Measurements from ENCODE around the gene KDM4C.

DNA sequence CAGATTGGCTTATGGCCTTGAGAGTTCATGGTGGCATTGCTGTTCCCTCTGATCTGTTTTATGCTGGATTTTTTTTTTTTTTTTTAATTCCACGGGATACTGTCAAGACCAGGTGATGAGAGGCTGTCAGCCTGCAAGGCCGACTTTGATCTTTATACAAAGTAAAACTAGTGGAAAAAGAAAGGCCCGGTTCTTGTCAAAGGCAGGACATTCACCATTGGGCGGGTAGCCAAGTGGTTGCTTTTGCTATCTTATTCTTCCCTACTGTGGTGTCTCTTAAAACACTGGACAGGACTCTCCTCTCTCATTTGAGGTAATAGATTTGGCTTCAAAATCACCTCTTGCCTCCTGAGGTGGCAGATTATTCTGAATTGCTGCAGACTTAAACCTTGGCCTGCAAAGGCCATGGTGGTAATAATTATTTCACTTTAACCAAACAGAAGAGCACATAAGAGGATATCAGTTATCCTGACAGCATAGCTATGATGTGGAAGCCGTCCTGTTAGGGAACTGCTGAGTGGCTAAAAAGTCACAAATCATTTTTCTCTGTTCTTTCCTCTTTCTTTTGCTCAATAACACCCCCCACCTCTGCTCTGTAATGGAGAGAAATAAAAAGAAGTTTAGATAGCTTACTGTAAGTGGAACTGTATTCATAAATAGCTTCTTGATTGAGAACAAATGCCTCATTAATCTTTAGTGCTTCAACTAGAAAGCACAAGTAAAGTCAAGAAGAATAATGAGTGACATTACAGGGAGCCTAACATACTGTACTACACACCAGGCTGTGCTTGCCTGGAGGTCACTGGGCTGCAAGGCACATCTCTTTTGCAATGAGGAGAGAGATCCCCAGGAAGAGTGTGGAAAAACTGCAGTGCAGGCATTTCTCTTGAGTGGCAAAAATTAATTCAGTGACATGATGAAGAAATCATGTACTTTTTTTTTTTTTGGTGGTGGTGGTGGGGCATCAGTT, 275.6 kb downstream of the KDM4C start:
- TF ChIP-seq CREB1 (IDR thresholded peaks at IDR 0.05) (no peak), GTF2F1 (IDR thresholded peaks at IDR 0.05; ENCODE audit: borderline replicate concordance, low read depth, low read length) (no peak)
- TF ChIP-seq, protein P1, sequence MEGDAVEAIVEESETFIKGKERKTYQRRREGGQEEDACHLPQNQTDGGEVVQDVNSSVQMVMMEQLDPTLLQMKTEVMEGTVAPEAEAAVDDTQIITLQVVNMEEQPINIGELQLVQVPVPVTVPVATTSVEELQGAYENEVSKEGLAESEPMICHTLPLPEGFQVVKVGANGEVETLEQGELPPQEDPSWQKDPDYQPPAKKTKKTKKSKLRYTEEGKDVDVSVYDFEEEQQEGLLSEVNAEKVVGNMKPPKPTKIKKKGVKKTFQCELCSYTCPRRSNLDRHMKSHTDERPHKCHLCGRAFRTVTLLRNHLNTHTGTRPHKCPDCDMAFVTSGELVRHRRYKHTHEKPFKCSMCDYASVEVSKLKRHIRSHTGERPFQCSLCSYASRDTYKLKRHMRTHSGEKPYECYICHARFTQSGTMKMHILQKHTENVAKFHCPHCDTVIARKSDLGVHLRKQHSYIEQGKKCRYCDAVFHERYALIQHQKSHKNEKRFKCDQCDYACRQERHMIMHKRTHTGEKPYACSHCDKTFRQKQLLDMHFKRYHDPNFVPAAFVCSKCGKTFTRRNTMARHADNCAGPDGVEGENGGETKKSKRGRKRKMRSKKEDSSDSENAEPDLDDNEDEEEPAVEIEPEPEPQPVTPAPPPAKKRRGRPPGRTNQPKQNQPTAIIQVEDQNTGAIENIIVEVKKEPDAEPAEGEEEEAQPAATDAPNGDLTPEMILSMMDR (IDR thresholded peaks at IDR 0.05; ENCODE audit: control extremely low read depth in 1 of 3, insufficient read depth in 1 of 3, low read depth in 1 of 3, low read length in 3 of 3): no peak

All from H1 (cell line).